Lung (tissue), 12 donors: ENCODE measurements around the gene SLC12A8. TPM values are rescaled to one million over a fixed set of nuclear protein-coding genes. Genes with fewer than 3 reads are reported as not detected.

Experiments used
- ATAC-seq: fragments of 200-7000 bp; cut with Tn5 transposase; one replicate; pipeline ENCODE4 v1.9.1; 2020; ENCODE audit warnings: moderate number of reproducible peaks; ENCODE audit not compliant: insufficient read depth, low FRiP score
- DNase-seq, 3 donors: peaks; one replicate each; pipeline ENCODE4 v3.0.0-alpha.2; 2013 to 2017
- H3K27ac ChIP-seq, 2 donors: one replicate each; pipeline ENCODE4 v1.5.1; 2013; ENCODE audit warnings: mild to moderate bottlenecking in 2 of 2, moderate library complexity in 2 of 2, control low read depth in 1 of 2, inconsistent platforms in 1 of 2, low read depth in 1 of 2, low read length in 1 of 2
- H3K27me3 ChIP-seq, 3 donors: one replicate each; pipeline ENCODE4 v1.5.1; 2013; ENCODE audit warnings: low read length in 2 of 3; ENCODE audit not compliant: control insufficient read depth in 3 of 3, insufficient read depth in 3 of 3
- H3K36me3 ChIP-seq, 4 donors: one replicate each; pipeline ENCODE4 v1.5.1; 2013; ENCODE audit warnings: low read length in 4 of 4, mild to moderate bottlenecking in 1 of 4, moderate library complexity in 1 of 4; ENCODE audit not compliant: control insufficient read depth in 4 of 4, insufficient read depth in 4 of 4
- H3K4me1 ChIP-seq, 5 donors: one replicate each; pipeline ENCODE4 v1.5.1; 2013; ENCODE audit warnings: low read length in 5 of 5, mild to moderate bottlenecking in 2 of 5, moderate library complexity in 1 of 5; ENCODE audit not compliant: control insufficient read depth in 5 of 5, insufficient read depth in 5 of 5
- H3K4me3 ChIP-seq: one replicate; pipeline ENCODE4 v1.5.1; 2013; ENCODE audit warnings: mild to moderate bottlenecking, control low read depth, moderate library complexity
- H3K9ac ChIP-seq, 2 donors: one replicate each; pipeline ENCODE4 v1.5.1; 2013; ENCODE audit warnings: low read length in 2 of 2, control low read depth in 1 of 2; ENCODE audit not compliant: insufficient read depth in 1 of 2
- H3K9me3 ChIP-seq, 4 donors: one replicate each; pipeline ENCODE4 v1.5.1; 2013; ENCODE audit warnings: low read length in 3 of 4, mild to moderate bottlenecking in 1 of 4, moderate library complexity in 1 of 4; ENCODE audit not compliant: control insufficient read depth in 4 of 4, insufficient read depth in 3 of 4
- WGBS, 2 donors: extraction: QIAGEN DNeasy Blood & Tissue Kit; methylation state at CpG; one replicate each; pipeline ENCODE4 v1.1.7; 2013; 5-methylcytosine and 5-hydroxymethylcytosine counted together
- polyA plus RNA-seq, 2 donors: library from polyadenylated mRNA; stranded (reverse); fragments of 200-250 nt; gene quantifications; one replicate each; pipeline ENCODE4 v1.2.1, GENCODE V29; 2013
- total RNA-seq, 2 donors: library from RNA; depleted of rRNA in 1 of 2; stranded (reverse); fragments of >200 nt in 1 of 2; gene quantifications; one replicate each; pipeline ENCODE4 v1.2.1, GENCODE V29; 2014 to 2021
- TF ChIP-seq, protein P1 (sequence below): IDR thresholded peaks from 2 replicates; pipeline ENCODE4 v1.5.1; 2012; ENCODE audit warnings: mild to moderate bottlenecking; ENCODE audit errors: control extremely low read depth, extremely low read depth
- donor health status: control.
- donor health status: control.
- donor health status: Bipolar disorder and iron deficiency.
- donor health status: healthy.
- donor health status: DM: yes; HTN: yes; CAD: no.

The SLC12A8 gene
- total and polyA plus RNA-seq, 4 donors: 3.1 to 9.8 (median 5.8) TPM

DNA sequence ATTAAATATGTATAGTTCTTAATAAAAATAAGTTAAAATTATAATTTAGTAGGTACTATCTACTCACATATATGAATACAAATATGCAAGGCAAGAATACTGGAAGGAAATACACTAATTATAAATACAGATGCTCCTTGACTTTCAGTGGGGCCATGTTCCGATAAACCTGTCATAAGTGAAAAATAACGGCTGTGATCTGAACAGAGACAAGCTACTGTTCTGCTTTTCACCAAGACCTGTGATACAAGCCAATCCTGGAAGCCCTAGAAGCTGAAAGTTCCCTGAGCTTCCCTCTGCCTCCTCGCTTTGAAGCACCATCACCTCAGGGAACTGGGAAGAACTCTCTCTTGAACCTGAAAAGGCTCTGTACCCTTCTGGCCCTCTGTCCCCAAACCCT is 55.4 kb downstream of the SLC12A8 start:
- peaks cover 0 to 14% (median 8%) of the 10 kb centered on the region in 5 donors for H3K4me1 ChIP-seq
- H3K4me3 ChIP-seq: no peak overlapping the region
- H3K27ac ChIP-seq: no peak overlapping the region
- ATAC-seq (no peak), DNase-seq (no peak)
- 65 to 73% methylated on average over 3 of the region's 3 CpGs for WGBS, 2 donors
- TF ChIP-seq, protein P1, sequence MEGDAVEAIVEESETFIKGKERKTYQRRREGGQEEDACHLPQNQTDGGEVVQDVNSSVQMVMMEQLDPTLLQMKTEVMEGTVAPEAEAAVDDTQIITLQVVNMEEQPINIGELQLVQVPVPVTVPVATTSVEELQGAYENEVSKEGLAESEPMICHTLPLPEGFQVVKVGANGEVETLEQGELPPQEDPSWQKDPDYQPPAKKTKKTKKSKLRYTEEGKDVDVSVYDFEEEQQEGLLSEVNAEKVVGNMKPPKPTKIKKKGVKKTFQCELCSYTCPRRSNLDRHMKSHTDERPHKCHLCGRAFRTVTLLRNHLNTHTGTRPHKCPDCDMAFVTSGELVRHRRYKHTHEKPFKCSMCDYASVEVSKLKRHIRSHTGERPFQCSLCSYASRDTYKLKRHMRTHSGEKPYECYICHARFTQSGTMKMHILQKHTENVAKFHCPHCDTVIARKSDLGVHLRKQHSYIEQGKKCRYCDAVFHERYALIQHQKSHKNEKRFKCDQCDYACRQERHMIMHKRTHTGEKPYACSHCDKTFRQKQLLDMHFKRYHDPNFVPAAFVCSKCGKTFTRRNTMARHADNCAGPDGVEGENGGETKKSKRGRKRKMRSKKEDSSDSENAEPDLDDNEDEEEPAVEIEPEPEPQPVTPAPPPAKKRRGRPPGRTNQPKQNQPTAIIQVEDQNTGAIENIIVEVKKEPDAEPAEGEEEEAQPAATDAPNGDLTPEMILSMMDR: no peak
- H3K9ac ChIP-seq: no peak overlapping the region
- no peaks in the 10 kb centered on the region for H3K36me3 ChIP-seq
- no peaks in the 10 kb centered on the region for H3K27me3 ChIP-seq
- no peaks in the 10 kb centered on the region for H3K9me3 ChIP-seq

GRCh38 chr3:125156456-125156855 is 56.1 kb downstream of the SLC12A8 start:
- Histone ChIP-seq H3K4me3 (no peak overlapping the region), H3K4me1 (peaks cover 0 to 14% (median 8%) of the 10 kb centered on the region in 5 donors), H3K27me3 (no peaks in the 10 kb centered on the region), H3K27ac (no peak overlapping the region), H3K9ac (no peak overlapping the region), H3K9me3 (no peaks in the 10 kb centered on the region), H3K36me3 (no peaks in the 10 kb centered on the region)
- ATAC-seq (no peak), DNase-seq (no peak)
- WGBS, 2 donors: 81 to 91% methylated on average over 7 of the region's 7 CpGs
- TF ChIP-seq, protein P1: no peak

DNA sequence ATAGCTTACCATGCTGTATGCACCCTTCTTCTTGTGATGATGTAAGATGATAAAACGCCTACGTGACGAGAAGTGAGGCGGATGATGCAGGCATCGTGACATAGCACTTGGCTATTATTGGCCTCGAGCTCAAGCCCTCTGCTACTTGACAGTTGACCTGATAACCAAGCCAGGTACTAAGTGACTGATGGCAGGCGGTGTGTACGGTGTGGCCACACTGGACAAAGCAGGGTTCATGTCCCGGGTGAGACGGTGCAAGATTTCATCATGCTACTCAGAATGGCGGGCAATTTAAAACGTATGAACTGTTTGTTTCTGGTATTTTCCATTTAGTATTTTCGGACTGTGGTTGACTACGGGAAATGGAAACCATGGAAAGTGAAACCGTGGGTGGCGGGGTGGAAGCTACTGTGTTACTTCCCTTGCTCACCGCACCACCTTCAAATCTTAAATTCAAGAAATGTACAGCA is 57.7 kb downstream of the SLC12A8 start:
- WGBS, 2 donors: 71 to 78% methylated on average over 17 of the region's 17 CpGs
- TF ChIP-seq, protein P1: no peak
- ATAC-seq (no peak), DNase-seq (no peak)
- H3K4me1 ChIP-seq: peaks cover 0 to 11% (median 3%) of the 10 kb centered on the region in 5 donors
- no peaks in the 10 kb centered on the region for H3K27me3 ChIP-seq
- H3K9me3 ChIP-seq: no peaks in the 10 kb centered on the region
- H3K36me3 ChIP-seq: no peaks in the 10 kb centered on the region
- H3K9ac ChIP-seq: no peak overlapping the region
- H3K4me3 ChIP-seq: no peak overlapping the region
- no peak overlapping the region for H3K27ac ChIP-seq

DNA sequence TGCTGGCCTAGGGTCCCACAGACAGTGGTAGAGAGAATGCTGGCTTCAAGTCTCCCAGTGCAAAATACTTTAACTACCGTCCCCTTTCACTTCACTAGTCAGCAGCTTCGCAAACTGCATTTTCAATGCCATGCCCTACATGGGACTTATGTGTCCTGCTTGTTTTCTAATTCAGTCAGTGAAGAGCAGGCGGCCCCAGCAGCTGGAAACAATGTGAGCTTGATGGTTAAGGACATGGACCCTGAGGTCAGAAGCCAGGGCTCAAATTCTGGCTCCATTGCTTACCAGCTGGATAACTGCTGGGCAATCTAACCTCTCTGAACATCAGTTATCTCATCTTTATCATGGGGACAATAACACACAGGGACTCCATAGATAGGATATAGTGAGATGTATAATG is 58.4 kb downstream of the SLC12A8 start:
- H3K9me3 ChIP-seq: no peaks in the 10 kb centered on the region
- no peaks in the 10 kb centered on the region for H3K27me3 ChIP-seq
- no peak overlapping the region for H3K4me3 ChIP-seq
- no peak overlapping the region for H3K27ac ChIP-seq
- TF ChIP-seq, protein P1: no peak
- H3K36me3 ChIP-seq: no peaks in the 10 kb centered on the region
- no peak overlapping the region for H3K9ac ChIP-seq
- H3K4me1 ChIP-seq: peaks cover 0 to 16% (median 3%) of the 10 kb centered on the region in 5 donors
- DNase-seq: no peak
- WGBS, 2 donors: 87 to 96% methylated on average over 3 of the region's 3 CpGs
- no peak for ATAC-seq
